HG02870 (cell line): Measurements from ENCODE around the gene MET.

Source experiments
- ATAC-seq: cut with Tn5 transposase; IDR thresholded peaks from one replicate; pipeline ENCODE4 v1.9.1; 2021; ENCODE audit warnings: mild to moderate bottlenecking, moderate library complexity; ENCODE audit not compliant: unreplicated experiment

MET gene

DNA sequence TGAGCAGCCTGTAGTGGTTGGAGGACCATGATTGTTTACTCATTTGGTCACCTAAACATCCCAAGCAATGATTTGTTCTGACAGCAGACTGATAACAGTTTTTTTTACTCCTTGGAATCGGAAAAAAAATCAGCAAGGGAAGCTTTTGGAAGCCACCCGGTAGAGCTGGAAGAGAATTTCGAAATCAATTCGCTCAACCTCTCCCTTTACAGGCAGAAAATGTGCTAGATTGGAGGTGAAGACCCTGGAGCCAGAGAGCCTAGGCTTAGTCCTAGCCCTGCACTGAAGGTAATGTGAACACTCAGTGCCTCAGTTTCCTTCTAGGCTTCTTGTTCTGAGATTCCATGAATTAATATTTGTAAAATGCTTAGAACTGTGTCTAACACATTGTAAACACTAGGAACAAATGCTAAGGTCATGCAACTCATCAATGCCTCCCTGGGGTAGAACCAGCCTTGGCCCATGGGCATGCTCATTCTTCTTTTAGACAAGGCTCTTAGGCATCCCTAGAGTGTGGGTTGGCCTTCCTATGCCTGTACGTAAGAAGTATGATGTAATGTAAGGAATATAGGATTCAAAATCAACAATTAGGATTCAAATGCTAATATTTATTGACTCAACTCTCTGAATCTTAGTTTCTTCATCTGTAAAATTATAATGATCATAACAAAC, 52.7 kb downstream of the MET start:
- no peak for ATAC-seq

DNA sequence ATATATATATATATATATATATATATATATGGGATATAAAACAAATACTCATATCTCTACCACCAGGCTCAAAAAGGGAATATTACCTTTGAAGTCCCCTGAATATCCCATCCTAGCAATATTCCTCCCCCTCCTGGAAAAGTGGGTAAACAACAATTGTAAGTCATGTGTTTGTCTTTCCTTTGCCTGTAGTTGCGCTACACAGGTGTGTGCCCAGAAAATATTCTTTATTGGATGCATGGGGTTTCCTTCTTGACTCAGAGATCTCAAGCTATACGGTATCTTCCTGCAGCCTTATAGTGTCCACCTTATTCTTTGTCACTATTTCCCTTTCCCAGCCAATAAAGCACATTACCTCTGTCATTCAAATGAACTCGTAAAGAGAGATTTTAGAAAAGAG, 54.2 kb downstream of the MET start:
- ATAC-seq, result no peak

DNA sequence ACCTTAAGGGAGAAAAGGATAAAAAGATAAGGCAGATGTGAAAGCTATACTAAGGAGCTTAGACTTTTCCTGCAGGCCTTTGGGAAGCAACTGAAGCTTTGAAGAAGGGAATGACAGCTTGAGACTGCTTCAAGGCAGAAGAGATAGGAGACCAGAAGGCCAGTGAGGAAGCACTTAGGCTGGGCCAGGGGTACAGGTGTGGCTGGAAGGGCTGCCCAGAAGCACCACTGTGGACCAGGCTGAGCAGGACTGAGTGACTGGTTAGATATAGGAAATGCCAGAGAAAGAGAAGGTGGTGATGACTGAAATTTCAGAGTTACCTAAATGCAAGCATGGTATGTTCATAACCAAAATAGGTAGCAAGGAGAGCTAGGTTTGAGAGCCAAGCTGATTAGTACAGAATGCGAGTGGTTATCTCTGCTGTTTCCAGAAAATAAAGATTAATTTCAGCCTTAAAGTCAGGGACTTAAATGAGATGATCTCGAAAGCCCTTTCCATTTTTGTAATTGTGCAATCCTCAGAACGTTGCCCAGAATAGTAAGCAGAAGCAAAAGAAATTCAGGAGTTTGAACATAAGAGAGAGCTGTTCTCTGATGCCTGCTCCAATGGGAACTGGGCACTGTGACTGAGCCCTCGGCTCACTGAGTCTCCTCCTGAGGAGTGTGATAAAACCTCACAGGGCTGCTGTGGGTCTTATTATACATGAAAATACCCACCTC, 54.9 kb downstream of the MET start:
- no peak for ATAC-seq

DNA sequence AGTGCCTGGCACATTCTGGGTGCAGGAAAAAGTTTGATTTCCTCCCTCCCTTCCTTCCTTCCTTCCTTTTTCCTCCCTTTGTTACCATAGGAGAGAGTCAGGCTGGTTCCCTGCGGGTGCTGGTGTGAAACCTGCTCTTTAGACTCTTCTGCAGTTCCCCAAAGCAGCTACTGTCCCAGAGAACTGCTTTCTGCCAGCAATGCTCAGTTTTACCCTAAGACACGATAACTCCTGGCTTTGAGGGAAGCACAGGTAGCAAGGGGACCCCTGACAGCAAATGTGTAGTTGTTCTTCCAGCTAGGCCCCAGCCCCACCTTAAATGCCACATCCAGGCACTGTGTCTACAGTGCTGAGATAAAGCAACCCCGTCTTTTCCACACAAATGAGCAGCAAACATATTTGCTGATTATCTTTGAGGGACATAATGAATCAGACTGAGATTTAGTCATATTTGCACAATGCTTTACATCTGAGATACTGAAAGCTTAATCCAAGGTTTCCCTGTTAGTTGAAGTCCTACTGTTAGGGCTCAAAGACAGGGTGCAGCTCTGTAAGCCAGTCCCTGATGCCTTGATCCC, 55.5 kb downstream of the MET start:
- no peak for ATAC-seq

DNA sequence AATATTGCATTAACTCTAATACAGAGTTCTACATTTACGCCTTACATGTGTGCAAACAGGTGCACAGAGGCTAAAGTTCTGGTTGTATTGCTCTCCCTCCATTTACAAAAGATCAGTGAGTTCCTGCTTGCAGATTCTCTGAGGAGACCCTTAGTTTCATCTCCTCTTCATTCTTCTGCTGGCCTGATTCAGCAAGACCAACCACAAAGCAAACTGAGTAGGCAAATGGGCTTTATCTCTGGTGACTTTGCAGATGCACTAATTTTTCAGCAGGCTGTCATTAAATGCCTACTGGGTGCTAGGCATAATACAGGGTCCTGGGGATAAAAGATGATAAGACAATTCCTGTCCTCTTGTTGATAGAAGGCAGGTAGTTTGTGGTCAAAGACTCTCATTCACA, 56.4 kb downstream of the MET start:
- ATAC-seq, result no peak

DNA sequence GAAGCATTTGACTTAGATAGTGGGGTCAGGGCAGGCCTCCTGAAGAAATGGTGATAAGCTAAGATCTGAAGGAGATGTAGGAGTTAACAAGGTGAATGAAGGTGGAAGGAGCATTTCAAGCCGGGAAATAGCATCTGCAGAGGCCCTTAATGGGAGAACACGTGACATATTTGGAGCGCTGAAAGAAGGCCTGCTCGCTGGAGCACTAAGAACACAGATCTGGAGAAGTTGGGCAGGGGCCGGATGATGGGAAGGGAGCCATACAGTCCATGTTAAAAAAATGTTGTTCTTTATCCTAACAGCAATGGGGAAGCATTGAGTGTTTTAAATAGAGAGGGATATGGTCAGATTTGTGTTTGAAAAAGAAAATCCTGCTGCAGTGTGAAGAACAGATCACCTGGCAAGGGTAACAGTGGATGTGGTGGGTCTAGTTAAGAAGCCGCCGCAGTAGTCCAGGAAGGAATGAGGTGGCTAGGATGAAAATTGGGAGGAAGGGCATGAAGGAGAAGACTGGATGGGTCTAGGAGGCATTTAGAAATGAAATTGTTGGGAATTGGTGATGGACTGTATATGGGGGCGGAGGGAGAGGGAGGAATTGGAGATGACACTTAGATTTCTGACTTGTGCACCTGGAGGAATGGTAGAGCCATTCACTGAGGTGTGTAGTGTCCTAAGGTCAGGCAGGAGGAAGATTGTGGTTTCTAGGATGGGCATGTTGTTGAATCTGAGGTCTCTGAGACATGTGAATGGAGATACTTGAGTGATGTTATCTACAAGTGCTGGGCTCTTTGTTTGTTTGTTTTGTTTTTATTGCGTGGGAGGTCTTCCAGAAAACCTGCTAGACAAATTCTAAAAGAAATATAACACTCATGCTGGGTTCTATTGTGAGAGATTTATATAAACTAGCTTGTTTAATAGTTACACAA, 58.4 kb downstream of the MET start:
- ATAC-seq, result no peak

DNA sequence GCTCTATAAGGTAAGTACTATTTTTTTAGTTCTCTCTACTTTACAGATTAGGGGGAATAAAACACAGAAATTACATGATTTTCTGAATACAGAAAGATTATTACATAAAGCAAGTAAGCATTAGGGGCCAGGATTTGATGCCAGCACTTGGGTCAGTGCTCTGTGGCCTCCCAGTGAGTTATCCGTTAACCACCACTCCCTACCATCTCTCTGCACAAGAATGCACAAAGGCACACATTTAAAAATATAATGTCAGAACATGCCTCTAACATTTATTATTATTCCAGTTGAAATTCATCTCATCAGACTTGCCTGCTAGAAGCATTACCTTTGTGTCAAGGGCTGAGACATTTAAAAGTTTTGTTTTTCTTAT, 59.0 kb downstream of the MET start:
- no peak for ATAC-seq

DNA sequence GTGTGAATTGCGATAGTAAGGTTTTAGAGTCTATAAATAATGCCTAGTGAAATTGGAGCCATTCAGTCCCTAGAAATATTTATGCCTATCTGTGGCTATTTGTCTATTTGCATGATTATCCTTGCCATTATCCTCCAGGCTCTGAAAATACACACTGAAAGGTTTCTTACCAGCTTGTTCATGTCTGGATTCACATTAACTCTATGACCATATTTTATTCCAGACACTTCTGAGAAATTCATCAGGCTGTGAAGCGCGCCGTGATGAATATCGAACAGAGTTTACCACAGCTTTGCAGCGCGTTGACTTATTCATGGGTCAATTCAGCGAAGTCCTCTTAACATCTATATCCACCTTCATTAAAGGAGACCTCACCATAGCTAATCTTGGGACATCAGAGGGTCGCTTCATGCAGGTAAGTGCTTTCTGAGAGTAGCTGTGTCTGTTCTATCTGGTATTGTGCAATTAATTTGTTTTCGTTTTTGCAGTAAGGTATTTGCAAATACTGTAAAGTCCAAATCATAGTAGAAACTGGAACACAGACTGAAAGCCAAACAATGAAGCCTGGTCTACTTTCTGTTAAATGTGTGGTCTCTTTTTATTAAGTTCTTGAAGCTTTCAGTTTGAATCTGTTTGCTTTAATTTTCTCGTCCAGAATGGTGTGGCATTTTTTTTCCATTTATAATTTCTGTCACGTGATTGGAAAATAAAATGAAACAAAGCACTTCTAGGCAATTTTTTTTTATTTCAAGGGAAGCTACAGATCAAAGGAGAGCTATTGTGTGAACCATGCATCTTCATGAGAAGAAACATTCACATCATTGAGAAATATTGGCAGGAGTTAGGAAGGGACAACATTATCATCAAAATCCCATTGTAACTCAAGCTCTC, 59.7 kb downstream of the MET start:
- no peak for ATAC-seq

DNA sequence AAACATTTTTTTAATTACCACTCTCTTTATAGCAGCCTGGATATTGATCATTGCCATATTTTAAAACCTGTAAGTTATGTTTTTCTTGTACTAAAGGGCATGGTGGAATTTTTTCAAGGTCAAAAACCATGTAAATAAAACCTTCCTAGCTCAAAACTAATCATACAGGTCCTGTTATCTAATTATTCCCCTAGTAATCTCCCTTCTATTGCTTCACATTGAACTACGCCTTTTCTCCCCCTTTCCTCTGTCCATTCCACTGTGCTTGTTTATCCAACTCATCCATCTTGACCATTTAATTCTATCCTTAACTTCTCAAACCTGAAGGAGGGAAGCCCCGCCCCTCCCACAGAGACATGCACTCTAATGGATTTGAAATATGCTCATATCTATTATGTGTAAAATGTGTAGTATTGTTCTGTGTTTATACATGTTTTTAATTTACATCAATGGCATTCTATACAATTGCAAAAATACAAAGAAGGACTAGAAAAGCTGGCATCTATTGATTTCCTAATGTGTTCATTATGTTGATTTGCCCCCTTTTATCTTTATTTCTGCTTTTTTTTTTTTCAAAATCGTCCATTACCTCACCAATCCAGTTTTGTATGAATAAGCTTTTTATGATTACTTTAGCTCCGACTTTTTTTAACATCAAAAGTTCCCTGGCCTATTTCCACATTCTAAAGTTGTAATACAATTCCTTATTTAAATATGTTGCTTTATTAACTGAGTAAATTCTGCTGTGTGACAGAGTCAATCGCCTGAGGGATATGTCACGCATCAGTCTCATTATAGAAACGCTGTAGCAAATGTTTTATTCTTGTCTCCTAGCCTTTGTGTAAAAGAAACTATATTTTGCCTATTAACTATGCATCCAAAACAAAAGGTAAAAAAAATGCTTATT, 61.0 kb downstream of the MET start:
- no peak for ATAC-seq

DNA sequence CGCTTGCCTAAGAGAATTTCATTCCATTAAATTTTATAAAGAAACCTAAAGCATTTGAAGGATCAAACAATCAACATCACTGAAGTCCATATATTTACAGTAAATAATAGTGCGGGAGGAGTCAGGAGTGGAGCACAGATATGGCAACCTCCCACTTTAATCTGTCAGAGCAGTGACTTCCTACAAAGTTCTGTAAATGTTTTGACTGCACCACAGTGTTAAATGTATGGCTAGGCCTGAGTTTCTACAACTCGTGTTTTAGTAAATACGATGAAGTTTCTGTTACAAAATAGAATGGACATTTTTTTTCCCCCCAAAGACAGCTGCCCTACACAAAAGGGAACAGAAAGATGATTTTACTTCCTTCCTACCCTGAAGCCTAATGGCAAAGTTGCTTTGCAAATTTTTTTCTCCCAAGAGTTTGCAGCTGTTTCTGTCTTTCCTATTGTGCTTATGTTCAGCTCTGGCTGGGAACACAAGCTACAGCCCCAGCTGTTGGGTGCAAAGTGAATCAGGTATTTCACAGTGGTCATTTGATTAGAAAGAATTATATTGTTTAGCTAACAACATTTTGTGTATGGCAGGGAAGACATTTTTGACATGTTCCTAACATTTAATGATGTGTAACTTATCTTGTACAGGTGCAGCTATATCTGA, 62.1 kb downstream of the MET start:
- ATAC-seq, result no peak

DNA sequence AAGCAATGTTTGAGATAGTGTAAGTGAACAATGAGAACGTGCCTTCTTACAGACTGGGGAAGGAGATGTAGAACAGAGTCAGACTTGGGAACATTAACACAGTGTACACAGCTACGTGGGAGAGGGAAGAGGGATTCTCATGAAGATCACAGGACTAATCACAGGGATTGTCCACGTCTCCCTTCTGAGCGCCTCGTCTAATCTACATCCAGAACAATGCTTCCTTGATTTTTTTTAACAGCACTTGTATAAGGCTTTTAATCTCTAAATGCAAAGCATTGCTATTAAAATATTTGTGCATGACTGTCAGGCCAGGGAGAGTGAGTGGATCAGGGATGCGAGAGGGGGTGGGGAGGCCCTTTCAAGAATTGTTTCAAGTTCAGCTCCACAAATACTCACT, 62.7 kb downstream of the MET start:
- ATAC-seq, result no peak

DNA sequence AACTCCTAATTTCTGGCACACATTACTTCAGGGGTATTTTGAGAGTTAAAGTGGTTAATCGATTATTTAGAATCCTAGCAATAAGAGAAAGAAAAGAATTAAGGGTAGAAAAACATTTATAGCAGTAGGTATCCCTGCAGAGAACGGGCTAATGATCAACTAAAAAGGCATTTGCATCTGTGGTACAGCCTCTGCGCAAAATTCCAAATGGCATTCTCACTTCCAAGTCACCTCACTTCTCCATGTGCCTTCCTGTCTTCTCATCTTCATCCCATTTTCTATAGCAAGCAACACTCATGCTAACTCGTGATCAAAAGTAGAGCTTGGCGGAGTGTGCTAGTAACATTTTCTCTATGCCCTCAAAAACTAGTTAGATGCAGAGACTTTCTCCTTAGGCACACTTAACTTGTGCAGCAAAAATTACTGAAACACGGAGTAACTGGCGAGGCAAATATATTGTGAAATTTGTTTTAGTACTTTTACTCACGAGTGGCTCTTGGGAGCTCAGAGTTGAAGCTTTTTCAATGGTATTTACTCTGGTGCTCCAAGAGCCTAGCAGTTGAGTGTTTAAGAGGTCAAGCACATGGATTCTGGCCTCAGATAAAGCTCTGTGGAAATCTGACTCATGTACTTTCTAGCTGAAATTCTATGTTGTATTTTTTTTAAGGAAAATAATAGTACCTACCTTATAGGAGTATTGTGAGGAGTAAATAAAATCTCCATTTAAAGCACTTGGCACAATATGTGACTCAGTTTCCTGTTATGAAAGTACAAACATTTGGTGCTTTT, 65.1 kb downstream of the MET start:
- no peak for ATAC-seq

DNA sequence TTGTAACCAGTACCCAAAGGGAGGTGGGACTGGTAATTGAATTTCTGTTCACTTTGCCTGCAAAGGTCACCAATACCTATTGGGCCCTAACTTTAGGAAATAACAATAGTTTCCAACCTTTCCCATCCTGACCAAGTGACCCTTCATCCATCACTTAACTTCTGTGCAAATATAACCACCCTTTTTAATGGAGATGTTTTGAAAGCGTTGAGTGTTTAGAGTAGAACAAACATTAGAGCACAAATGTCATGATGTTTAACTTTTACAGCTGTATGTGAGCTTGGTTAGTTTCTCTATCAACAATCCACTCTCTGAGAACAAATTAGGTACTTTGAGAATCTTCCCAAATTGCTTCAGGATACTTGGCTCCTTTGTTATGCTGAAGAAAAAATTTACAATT, 66.4 kb downstream of the MET start:
- ATAC-seq, result no peak

DNA sequence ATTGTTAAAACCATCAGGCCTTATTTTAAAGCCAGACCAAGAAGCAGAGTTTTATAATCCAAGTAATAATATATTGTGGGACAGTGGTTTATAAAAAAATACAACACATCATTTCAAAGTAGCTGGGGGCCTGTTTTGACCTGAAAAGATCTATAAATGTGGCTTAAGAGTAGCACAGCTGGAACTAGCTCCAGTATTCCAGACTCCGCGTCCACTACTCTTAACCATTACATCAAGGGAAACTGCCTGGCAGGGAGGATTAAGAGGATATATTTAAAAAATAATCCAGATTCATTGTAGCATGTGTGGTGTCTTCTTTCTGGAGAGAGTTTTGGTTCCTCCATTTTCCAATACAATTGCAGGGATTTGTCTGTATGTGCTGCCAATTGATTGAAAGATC, 67.3 kb downstream of the MET start:
- ATAC-seq, result no peak

DNA sequence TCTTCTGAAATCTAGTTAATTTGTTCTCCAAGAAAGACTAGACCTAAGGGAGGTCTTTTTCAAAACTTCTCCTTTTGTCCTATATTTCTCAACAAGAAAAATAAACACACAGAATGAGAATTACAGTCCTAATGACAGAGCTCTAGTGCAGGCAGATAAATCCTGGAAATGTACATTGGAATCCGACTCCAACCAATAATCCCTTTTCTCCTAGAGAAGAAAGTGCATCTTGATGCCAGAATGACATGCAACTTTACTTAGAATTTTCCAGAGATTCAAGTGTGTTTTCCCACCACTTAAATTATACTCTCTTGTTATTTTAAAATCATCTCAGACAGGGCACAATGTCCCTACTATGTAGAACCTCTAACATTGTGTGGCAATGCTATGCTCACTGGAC, 68.2 kb downstream of the MET start:
- ATAC-seq, result no peak

DNA sequence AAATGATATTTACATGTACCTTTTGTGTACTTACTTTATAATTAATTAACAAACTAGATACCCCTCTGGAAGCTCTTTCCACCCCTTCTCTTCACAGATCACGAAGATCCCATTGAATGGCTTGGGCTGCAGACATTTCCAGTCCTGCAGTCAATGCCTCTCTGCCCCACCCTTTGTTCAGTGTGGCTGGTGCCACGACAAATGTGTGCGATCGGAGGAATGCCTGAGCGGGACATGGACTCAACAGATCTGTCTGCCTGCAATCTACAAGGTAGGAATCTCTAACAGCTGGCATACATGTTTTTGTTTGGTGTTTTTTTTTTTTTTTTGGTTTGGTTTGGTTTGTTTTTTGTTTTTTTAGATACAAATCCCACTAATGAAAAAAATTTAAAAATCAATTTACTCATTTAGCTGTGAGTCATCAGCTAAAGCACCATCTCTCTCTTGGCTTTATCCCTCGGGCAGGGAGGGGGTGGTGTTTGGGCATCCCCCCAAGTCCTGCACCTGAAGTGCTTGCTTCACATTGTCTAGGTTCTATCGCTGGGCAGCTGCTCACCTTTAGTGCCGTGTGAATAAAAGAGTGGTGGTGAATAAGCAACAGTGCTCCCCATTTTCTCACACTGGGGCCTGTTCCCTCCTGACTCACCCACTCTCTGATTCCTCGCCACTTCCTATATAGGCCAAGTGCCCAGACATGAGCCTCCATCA, 68.9 kb downstream of the MET start:
- ATAC-seq, result no peak

DNA sequence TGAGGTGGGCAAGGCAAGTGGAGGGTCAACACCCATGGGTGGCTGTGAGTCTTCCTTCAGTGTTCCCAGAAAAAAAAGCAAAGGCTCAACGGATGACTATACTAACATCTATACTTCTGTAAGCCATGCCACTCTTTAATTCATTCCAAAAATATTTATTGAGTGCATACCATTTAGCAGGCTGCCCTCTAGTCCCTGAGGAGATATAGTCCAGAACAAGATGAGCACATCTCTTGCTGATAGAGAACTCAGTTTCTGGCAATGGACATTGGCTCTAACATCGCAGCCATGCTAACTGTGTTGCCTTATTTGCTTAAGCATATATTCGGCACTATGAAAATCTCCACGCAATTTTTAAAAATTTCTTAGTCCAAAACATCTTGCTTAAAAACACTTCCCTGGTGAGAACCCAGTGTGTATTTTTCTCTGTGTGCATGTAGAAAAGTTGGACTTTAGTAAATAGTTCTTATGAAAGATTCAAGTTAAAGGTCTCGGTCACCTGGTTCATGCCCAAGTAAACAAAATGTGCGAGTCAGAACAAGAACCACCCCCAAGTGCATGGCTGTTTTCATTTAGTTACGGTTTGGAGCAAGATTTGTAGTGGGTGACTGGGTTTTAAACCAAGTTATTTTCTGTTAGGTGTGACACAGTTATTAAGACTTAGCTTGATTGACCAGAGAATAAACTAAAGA, 69.8 kb downstream of the MET start:
- ATAC-seq, result no peak
